Transverse colon (tissue), 4 donors: ENCODE results near the gene UBE2E2. TPM values are rescaled to one million over a fixed set of nuclear protein-coding genes. Genes with fewer than 3 reads are reported as not detected.

Experiments
- DNase-seq: peaks from one replicate; pipeline ENCODE4 v3.0.0-alpha.2; 2019
- H3K27ac ChIP-seq, 4 donors: fragments of 200-600 bp; sonication (generic); 2 replicates each; pipeline ENCODE4 v1.5.1; 2016 to 2018; ENCODE audit warnings: inconsistent platforms in 4 of 4
- H3K27me3 ChIP-seq: fragments of 200-600 bp; sonication (generic); 2 replicates; pipeline ENCODE4 v1.5.1; 2017; ENCODE audit warnings: inconsistent platforms
- H3K36me3 ChIP-seq, 4 donors: fragments of 200-600 bp; sonication (generic); 2 replicates each; pipeline ENCODE4 v1.5.1; 2017 to 2019; ENCODE audit warnings: inconsistent platforms in 4 of 4
- H3K4me1 ChIP-seq, 4 donors: fragments of 200-600 bp; sonication (generic); 2 replicates each; pipeline ENCODE4 v1.5.1; 2017 to 2020; ENCODE audit warnings: inconsistent platforms in 4 of 4
- H3K4me3 ChIP-seq, 4 donors: fragments of 200-600 bp; sonication (generic); 1 replicate in 1 of 4; 2 replicates in 3 of 4; pipeline versions ENCODE4 v1.5.1 to v1.6.1; 2017 to 2019; ENCODE audit warnings: inconsistent platforms in 4 of 4
- H3K9me3 ChIP-seq, 2 donors: fragments of 200-600 bp; sonication (generic); 2 replicates each; pipeline ENCODE4 v1.5.1; 2017 to 2019; ENCODE audit warnings: inconsistent platforms in 2 of 2
- CTCF ChIP-seq, 5 experiments: fragments of 200-600 bp in 3 of 5; fragments of 450-650 bp in 2 of 5; sonication (generic) in 3 of 5; IDR thresholded peaks; 1 replicate in 2 of 5; 2 replicates in 3 of 5; pipeline ENCODE4 v1.5.1; 2016 to 2017; ENCODE audit warnings: antibody characterized with exemption in 5 of 5, inconsistent platforms in 3 of 5, mild to moderate bottlenecking in 2 of 5, moderate library complexity in 1 of 5
- EP300 ChIP-seq: sonication (generic); formaldehyde crosslinking; IDR thresholded peaks from one replicate; pipeline ENCODE4 v1.6.1; 2017; ENCODE audit warnings: antibody characterized with exemption, low read depth
- POLR2A ChIP-seq: fragments of 450-650 bp; IDR thresholded peaks from one replicate; pipeline ENCODE4 v1.6.1; 2016; ENCODE audit warnings: antibody characterized with exemption, mild to moderate bottlenecking, moderate library complexity
- POLR2AphosphoS5 ChIP-seq, 3 donors: sonication (generic); formaldehyde crosslinking; IDR thresholded peaks; one replicate each; pipeline ENCODE4 v1.6.1; 2016; ENCODE audit warnings: antibody characterized with exemption in 3 of 3
- WGBS, 2 donors: methylation state at CpG; one replicate each; pipeline ENCODE4 v1.1.5; 2018; ENCODE audit warnings: low coverage in 1 of 2; 5-methylcytosine and 5-hydroxymethylcytosine counted together
- in situ Hi-C, 4 donors: fragments of 200-750 bp; cut with MboI; loops; one replicate each; pipeline versions ENCODE4 v1.15.0 to v1.15.1; 2017; ENCODE audit warnings: low sequenced_read_pairs in 3 of 4, low pct_ligation_motif_present in 1 of 4, low pct_unique_long_range_greater_than_20kb in 1 of 4
- intact Hi-C: fragments of 100-400 bp; cut with DNase I; formaldehyde crosslinking; loops from one replicate; pipeline ENCODE4 v1.15.1; 2023; ENCODE audit warnings: low total_unique reads
- total RNA-seq, 4 donors: library from RNA; depleted of rRNA; stranded (reverse); fragments of >200 nt; gene quantifications; one replicate each; pipeline ENCODE4 v1.1.0, GENCODE V29; 2016

The UBE2E2 gene
- total RNA-seq, 4 donors from 2014 or later: 5.4 to 133 (median 7.6) TPM

GRCh38 chr3:23365066-23365465 lies 161.9 kb downstream of the UBE2E2 start:
- TF ChIP-seq EP300: no peak
- no peak for TF ChIP-seq POLR2AphosphoS5 (IDR thresholded peaks at IDR 0.05)
- no peak for TF ChIP-seq CTCF (IDR thresholded peaks at IDR 0.05)
- TF ChIP-seq POLR2A: no peak
- Histone ChIP-seq H3K27me3 (no peaks in the 10 kb centered on the region), H3K27ac (no peak overlapping the region), H3K4me1 (no peaks in the 10 kb centered on the region), H3K36me3 (no peaks in the 10 kb centered on the region), H3K4me3 (no peak overlapping the region), H3K9me3 (no peaks in the 10 kb centered on the region)
- 78 to 79% methylated on average over 2 of the region's 2 CpGs for WGBS, 2 donors
- no peak for DNase-seq
- intact Hi-C loops (no loop called here), in situ Hi-C loops (no loop called here)

GRCh38 chr3:23368731-23369130 lies 165.6 kb downstream of the UBE2E2 start:
- intact Hi-C loops (no loop called here), in situ Hi-C loops (no loop called here)
- Histone ChIP-seq H3K4me1 (no peaks in the 10 kb centered on the region), H3K4me3 (no peak overlapping the region), H3K36me3 (no peaks in the 10 kb centered on the region), H3K27me3 (no peaks in the 10 kb centered on the region), H3K27ac (no peak overlapping the region), H3K9me3 (no peaks in the 10 kb centered on the region)
- no peak for DNase-seq
- 63 to 75% methylated on average over 1 of the region's 1 CpG for WGBS, 2 donors
- TF ChIP-seq POLR2A: no peak
- TF ChIP-seq CTCF (IDR thresholded peaks at IDR 0.05): no peak
- no peak for TF ChIP-seq EP300
- no peak for TF ChIP-seq POLR2AphosphoS5 (IDR thresholded peaks at IDR 0.05)

- no peaks in the 10 kb centered on the region for H3K9me3 ChIP-seq
- H3K27me3 ChIP-seq: no peaks in the 10 kb centered on the region
- H3K27ac ChIP-seq: no peak overlapping the region
- no peaks in the 10 kb centered on the region for H3K4me1 ChIP-seq
- WGBS, 2 donors: 57 to 61% methylated on average over 1 of the region's 1 CpG
- intact Hi-C loops: no loop called here
- DNase-seq: no peak
- TF ChIP-seq POLR2AphosphoS5 (IDR thresholded peaks at IDR 0.05) (no peak), EP300 (no peak), CTCF (IDR thresholded peaks at IDR 0.05) (no peak), POLR2A (no peak)
- H3K4me3 ChIP-seq: no peak overlapping the region
- in situ Hi-C loops: no loop called here
- H3K36me3 ChIP-seq: no peaks in the 10 kb centered on the region
Observed at GRCh38 chr3:23372285-23372684, 169.2 kb downstream of the UBE2E2 start.

GRCh38 chr3:23376516-23377248 lies 173.6 kb downstream of the UBE2E2 start:
- no peak overlapping the region for H3K27ac ChIP-seq
- no peaks in the 10 kb centered on the region for H3K27me3 ChIP-seq
- H3K36me3 ChIP-seq: no peaks in the 10 kb centered on the region
- H3K9me3 ChIP-seq: no peaks in the 10 kb centered on the region
- intact Hi-C loops (no loop called here), in situ Hi-C loops (no loop called here)
- no peak for DNase-seq
- 53 to 97% methylated on average over 2 to 3 of the region's 3 CpGs for WGBS, 2 donors
- H3K4me3 ChIP-seq: no peak overlapping the region
- H3K4me1 ChIP-seq: no peaks in the 10 kb centered on the region
- TF ChIP-seq POLR2A (no peak), CTCF (IDR thresholded peaks at IDR 0.05) (no peak), EP300 (no peak), POLR2AphosphoS5 (IDR thresholded peaks at IDR 0.05) (no peak)
